CD14-positive monocyte (primary cell): Measurements from ENCODE around the gene ACP3. TPM values are rescaled to one million over a fixed set of nuclear protein-coding genes. Genes with fewer than 3 reads are reported as not detected.

Experiments
- DNase-seq, 3 donors: peaks; one replicate each; pipeline ENCODE4 v3.0.0-alpha.2; 2011 to 2022
- H2AFZ ChIP-seq: 2 replicates; pipeline ENCODE4 v1.6.0; 2012; ENCODE audit warnings: mild to moderate bottlenecking, low read depth, low read length, inconsistent platforms; ENCODE audit not compliant: insufficient read depth, poor library complexity, severe bottlenecking
- H3K27ac ChIP-seq, 2 donors: 1 replicate in 1 of 2; 2 replicates in 1 of 2; pipeline ENCODE4 v1.5.1; 2012 to 2013; ENCODE audit warnings: low read length in 2 of 2, control low read depth in 1 of 2, inconsistent platforms in 1 of 2, low read depth in 1 of 2, mild to moderate bottlenecking in 1 of 2
- H3K27me3 ChIP-seq, 2 donors: one replicate each; pipeline versions ENCODE4 v1.6.0 to v1.6.1; 2011 to 2013; ENCODE audit warnings: low read length in 2 of 2; ENCODE audit not compliant: control insufficient read depth in 2 of 2, insufficient read depth in 2 of 2
- H3K36me3 ChIP-seq, 2 donors: replicated peaks in 1 of 2; 1 replicate in 1 of 2; 2 replicates in 1 of 2; pipeline versions ENCODE4 v1.5.1 to v1.6.1; 2012 to 2013; ENCODE audit warnings: low read length in 2 of 2, control low read depth in 1 of 2, inconsistent platforms in 1 of 2, mild to moderate bottlenecking in 1 of 2; ENCODE audit not compliant: insufficient read depth in 2 of 2, control insufficient read depth in 1 of 2
- H3K4me1 ChIP-seq, 2 donors: 1 replicate in 1 of 2; 2 replicates in 1 of 2; pipeline versions ENCODE4 v1.5.1 to v1.6.1; 2012 to 2013; ENCODE audit warnings: low read length in 2 of 2, control low read depth in 1 of 2, inconsistent platforms in 1 of 2, mild to moderate bottlenecking in 1 of 2, moderate library complexity in 1 of 2; ENCODE audit not compliant: insufficient read depth in 2 of 2, control insufficient read depth in 1 of 2
- H3K4me2 ChIP-seq: replicated peaks from 2 replicates; pipeline ENCODE3; 2012; ENCODE audit warnings: low read length, moderate library complexity, mild to moderate bottlenecking; ENCODE audit not compliant: poor library complexity, severe bottlenecking; ENCODE audit errors: extremely low read depth
- H3K4me3 ChIP-seq, 3 experiments: fragments of 200-600 bp in 1 of 3; sonication (generic) in 1 of 3; replicated peaks in 1 of 3; 1 replicate in 2 of 3; 2 replicates in 1 of 3; pipeline ENCODE4 v1.5.1; 2011 to 2013; ENCODE audit warnings: low read length in 3 of 3, mild to moderate bottlenecking in 3 of 3, control low read depth in 2 of 3, low read depth in 2 of 3, inconsistent platforms in 1 of 3, moderate library complexity in 1 of 3
- H3K79me2 ChIP-seq: 2 replicates; pipeline ENCODE4 v1.6.0; 2012; ENCODE audit warnings: mild to moderate bottlenecking, control low read depth, inconsistent platforms, low read length, moderate library complexity; ENCODE audit not compliant: insufficient read depth
- H3K9ac ChIP-seq: 2 replicates; pipeline ENCODE4 v1.6.0; 2017; ENCODE audit warnings: low read length, mild to moderate bottlenecking; ENCODE audit not compliant: insufficient read depth, poor library complexity, severe bottlenecking
- H3K9me3 ChIP-seq, 2 donors: replicated peaks in 1 of 2; 1 replicate in 1 of 2; 2 replicates in 1 of 2; pipeline versions ENCODE4 v1.5.1 to v1.6.1; 2012 to 2013; ENCODE audit warnings: low read length in 2 of 2, control low read depth in 1 of 2; ENCODE audit not compliant: control insufficient read depth in 1 of 2, insufficient read depth in 1 of 2
- H4K20me1 ChIP-seq: 2 replicates; pipeline ENCODE4 v1.6.0; 2012; ENCODE audit warnings: mild to moderate bottlenecking, low read length, control low read depth, moderate library complexity; ENCODE audit not compliant: insufficient read depth
- H3K27ac Mint-ChIP-seq, 7 donors: one replicate each; pipeline ENCODE4 v1.8.0; 2020; ENCODE audit warnings: mild to moderate bottlenecking in 7 of 7, mixed read lengths in 7 of 7, moderate library complexity in 6 of 7, inconsistent platforms in 2 of 7
- H3K27me3 Mint-ChIP-seq, 3 donors: one replicate each; pipeline ENCODE4 v1.8.0; 2021 to 2022; ENCODE audit warnings: low read depth in 3 of 3, mild to moderate bottlenecking in 3 of 3, mixed read lengths in 3 of 3, moderate library complexity in 3 of 3, inconsistent platforms in 1 of 3
- H3K36me3 Mint-ChIP-seq, 2 donors: one replicate each; pipeline ENCODE4 v1.8.0; 2020; ENCODE audit warnings: mixed read lengths in 2 of 2, inconsistent platforms in 1 of 2, mild to moderate bottlenecking in 1 of 2
- H3K4me1 Mint-ChIP-seq: one replicate; pipeline ENCODE4 v1.8.0; 2020; ENCODE audit warnings: mild to moderate bottlenecking, mixed read lengths
- H3K4me3 Mint-ChIP-seq, 2 donors: one replicate each; pipeline ENCODE4 v1.8.0; 2020; ENCODE audit warnings: mild to moderate bottlenecking in 2 of 2, mixed read lengths in 2 of 2, moderate library complexity in 1 of 2
- H3K9me3 Mint-ChIP-seq, 7 donors: one replicate each; pipeline ENCODE4 v1.8.0; 2020 to 2022; ENCODE audit warnings: mixed read lengths in 7 of 7, mild to moderate bottlenecking in 6 of 7, moderate library complexity in 6 of 7, inconsistent platforms in 2 of 7
- CTCF ChIP-seq: fragments of 200-600 bp; IDR thresholded peaks from one replicate; pipeline ENCODE4 v1.8.0; 2022; ENCODE audit warnings: antibody characterized with exemption, mild to moderate bottlenecking
- WGBS: methylation state at CpG from one replicate; pipeline ENCODE4 v1.1.5; 2013; ENCODE audit warnings: missing lambda C conversion rate; ENCODE audit not compliant: insufficient coverage; 5-methylcytosine and 5-hydroxymethylcytosine counted together
- intact Hi-C, 2 donors: fragments of 100-400 bp; cut with micrococcal nuclease; formaldehyde crosslinking; loops; one replicate each; pipeline versions ENCODE4 v1.15.0 to v1.15.1; 2023
- polyA plus RNA-seq, 3 donors: library from polyadenylated mRNA; depleted of rRNA in 1 of 3; unstranded in 2 of 3; stranded (reverse) in 1 of 3; fragments of 300-500 nt in 2 of 3; fragments of >200 nt in 1 of 3; fragmentation: Illumina TruSeq in 2 of 3; gene quantifications; 1 replicate in 2 of 3; 2 replicates in 1 of 3; pipeline ENCODE4 v1.2.3, GENCODE V29; 2012 to 2021

ACP3 gene
- polyA plus RNA-seq, 3 donors, result 33.9 to 55.6 (median 44.0) TPM

GRCh38 chr3:132318451-132318850 lies 1.2 kb downstream of the ACP3 start:
- Mint-ChIP-seq H3K4me3 (peak overlapping the region; percentile 84 to 94), H3K27me3 (no peaks in the 10 kb centered on the region), H3K9me3 (peaks cover 0 to 5% (median 0%) of the 10 kb centered on the region in 7 donors), H3K4me1 (peaks cover 69% of the 10 kb centered on the region), H3K36me3 (peaks cover 15 to 24% of the 10 kb centered on the region in 2 donors), H3K27ac (peak overlapping the region in 4 of 7 donors; percentile 87 to 95 (median 94))
- Histone ChIP-seq H4K20me1 (peaks cover 39% of the 10 kb centered on the region), H2AFZ (peak overlapping the region; percentile 64), H3K9me3 (no peaks in the 10 kb centered on the region), H3K79me2 (peaks cover 61% of the 10 kb centered on the region), H3K36me3 (peaks cover 5 to 11% of the 10 kb centered on the region in 2 donors), H3K27me3 (no peaks in the 10 kb centered on the region), H3K4me3 (peak overlapping the region; percentile 54 to 99 (median 95)), H3K4me2 (peak overlapping the region; percentile 97), H3K27ac (peak overlapping the region in 1 of 2 donors; percentile 88), H3K4me1 (peaks cover 35 to 56% of the 10 kb centered on the region in 2 donors), H3K9ac (peak overlapping the region; percentile 65)
- TF ChIP-seq CTCF, result no peak
- WGBS, result 29% methylated on average over 1 of the region's 1 CpG
- intact Hi-C loops, result loop anchor here in 1 of 2 donors (5.0 to 10.0 kb wide), 2 partner anchors 36 to 54 kb away; no protein-coding TSS in a partner anchor
- no peak for DNase-seq

GRCh38 chr3:132321304-132321703 lies 4.1 kb downstream of the ACP3 start:
- H3K4me1 Mint-ChIP-seq, result peaks cover 72% of the 10 kb centered on the region
- H3K9me3 ChIP-seq, result no peaks in the 10 kb centered on the region
- H3K27me3 Mint-ChIP-seq, result no peaks in the 10 kb centered on the region
- H2AFZ ChIP-seq, result no peak overlapping the region
- peak overlapping the region in 1 of 7 donors; percentile 32 for H3K27ac Mint-ChIP-seq
- 100% methylated on average over 3 of the region's 3 CpGs for WGBS
- peaks cover 35 to 56% of the 10 kb centered on the region in 2 donors for H3K4me1 ChIP-seq
- H3K36me3 ChIP-seq, result peaks cover 10 to 27% of the 10 kb centered on the region in 2 donors
- no peak overlapping the region for H3K4me3 Mint-ChIP-seq
- H4K20me1 ChIP-seq, result peaks cover 59% of the 10 kb centered on the region
- peak overlapping the region in 1 of 2 donors; percentile 15 for H3K27ac ChIP-seq
- peaks cover 23 to 40% of the 10 kb centered on the region in 2 donors for H3K36me3 Mint-ChIP-seq
- H3K9me3 Mint-ChIP-seq, result no peaks in the 10 kb centered on the region
- no peaks in the 10 kb centered on the region for H3K27me3 ChIP-seq
- no peak for DNase-seq
- H3K4me3 ChIP-seq, result no peak overlapping the region
- H3K4me2 ChIP-seq, result no peak overlapping the region
- intact Hi-C loops, result no loop called here
- no peak overlapping the region for H3K9ac ChIP-seq
- peaks cover 88% of the 10 kb centered on the region for H3K79me2 ChIP-seq
- no peak for TF ChIP-seq CTCF
